HFFc6 (cell line): ENCODE data around the gene PRKAR1A. TPM values are rescaled to one million over a fixed set of nuclear protein-coding genes. Genes with fewer than 3 reads are reported as not detected.

Experiments
- DNase-seq: peaks from one replicate; pipeline ENCODE4 v3.0.0-alpha.2; 2018
- H3K27ac Mint-ChIP-seq: 2 replicates; pipeline ENCODE4 v1.8.0; 2020; ENCODE audit warnings: mild to moderate bottlenecking, mixed read lengths
- H3K27me3 Mint-ChIP-seq: 2 replicates; pipeline ENCODE4 v1.8.0; 2021; ENCODE audit warnings: mild to moderate bottlenecking, moderate library complexity, mixed read lengths; ENCODE audit not compliant: insufficient read depth
- H3K36me3 Mint-ChIP-seq: 2 replicates; pipeline ENCODE4 v1.8.0; 2021; ENCODE audit warnings: low read depth, mixed read lengths
- H3K4me1 Mint-ChIP-seq: 2 replicates; pipeline ENCODE4 v1.8.0; 2020; ENCODE audit warnings: low read depth, mixed read lengths
- H3K4me3 Mint-ChIP-seq: 2 replicates; pipeline ENCODE4 v1.8.0; 2020; ENCODE audit warnings: mild to moderate bottlenecking, moderate library complexity, mixed read lengths
- H3K9me3 Mint-ChIP-seq: 2 replicates; pipeline ENCODE4 v1.8.0; 2020; ENCODE audit warnings: mild to moderate bottlenecking, mixed read lengths
- CTCF ChIP-seq: fragments of 200-600 bp; sonication (generic); IDR thresholded peaks from 2 replicates; pipeline ENCODE4 v1.5.0; 2021; ENCODE audit warnings: antibody characterized with exemption, mild to moderate bottlenecking
- total RNA-seq, 6 experiments: library from RNA; stranded (reverse); fragmentation: NEBNext Ultra II Directional; extraction: Animal tissue kit (Norgen Biotek cat#: 25700); gene quantifications; 2 replicates in 1 of 6; 3 replicates in 5 of 6; pipeline ENCODE4 v1.2.3, GENCODE V29; 2021

PRKAR1A gene
- total RNA-seq, 6 experiments from 2014 or later = 265 to 302 (median 292) TPM

DNA sequence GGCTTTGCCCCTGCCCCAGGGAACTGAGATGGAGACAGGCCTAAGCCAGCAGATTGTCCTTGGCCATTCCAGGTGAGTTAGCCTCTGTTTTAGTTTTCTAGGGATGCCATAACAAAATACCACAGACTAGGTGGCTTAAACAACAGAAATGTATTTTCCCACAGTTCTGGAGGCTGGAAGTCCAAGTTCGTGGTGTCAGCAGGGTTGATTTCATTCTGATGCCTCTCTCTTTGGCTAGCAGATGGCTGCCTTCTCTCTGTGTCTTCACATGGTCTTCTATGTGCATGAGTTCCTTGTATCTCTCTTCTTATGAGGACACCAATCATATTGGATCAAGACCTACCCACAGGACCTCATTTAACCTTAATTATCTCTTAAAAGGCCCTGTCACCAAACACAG, 76.1 kb downstream of the PRKAR1A start:
- Mint-ChIP-seq H3K4me1 (no peaks in the 10 kb centered on the region), H3K9me3 (peaks cover 14% of the 10 kb centered on the region), H3K4me3 (no peak overlapping the region), H3K36me3 (no peaks in the 10 kb centered on the region), H3K27ac (no peak overlapping the region), H3K27me3 (peaks cover 2% of the 10 kb centered on the region)
- TF ChIP-seq CTCF = no peak
- DNase-seq = no peak

DNA sequence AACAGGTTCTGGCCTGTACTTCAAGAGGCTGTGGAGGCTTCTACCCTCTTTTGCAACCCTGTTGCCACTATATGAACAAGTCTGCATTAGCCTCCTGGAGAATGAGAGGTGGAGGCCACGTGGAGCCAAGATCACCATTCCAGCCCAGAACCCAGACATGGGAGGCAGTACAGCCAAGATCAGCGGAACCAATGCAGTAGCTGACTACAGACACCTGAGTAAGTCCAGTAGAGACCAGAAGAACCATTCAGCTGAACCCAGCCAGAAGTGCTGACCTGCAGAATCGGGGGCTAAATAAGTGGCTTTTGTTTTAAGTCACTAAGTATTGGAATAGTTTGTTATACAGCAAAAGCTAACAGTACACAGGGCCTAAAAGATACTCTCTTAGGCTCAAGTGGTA, 76.9 kb downstream of the PRKAR1A start:
- Mint-ChIP-seq H3K36me3 (no peaks in the 10 kb centered on the region), H3K4me3 (no peak overlapping the region), H3K9me3 (peaks cover 12% of the 10 kb centered on the region; the same call in 1 of the 2 replicates), H3K27ac (no peak overlapping the region), H3K4me1 (no peaks in the 10 kb centered on the region), H3K27me3 (peaks cover 2% of the 10 kb centered on the region)
- DNase-seq = no peak
- no peak for TF ChIP-seq CTCF

GRCh38 chr17:68591583-68591982, 79.4 kb downstream of the PRKAR1A start:
- Mint-ChIP-seq H3K27ac (no peak overlapping the region), H3K27me3 (peaks cover 2% of the 10 kb centered on the region), H3K36me3 (no peaks in the 10 kb centered on the region), H3K4me3 (no peak overlapping the region), H3K9me3 (peaks cover 8% of the 10 kb centered on the region; the same call in 1 of the 2 replicates), H3K4me1 (no peaks in the 10 kb centered on the region)
- TF ChIP-seq CTCF = no peak
- no peak for DNase-seq

DNA sequence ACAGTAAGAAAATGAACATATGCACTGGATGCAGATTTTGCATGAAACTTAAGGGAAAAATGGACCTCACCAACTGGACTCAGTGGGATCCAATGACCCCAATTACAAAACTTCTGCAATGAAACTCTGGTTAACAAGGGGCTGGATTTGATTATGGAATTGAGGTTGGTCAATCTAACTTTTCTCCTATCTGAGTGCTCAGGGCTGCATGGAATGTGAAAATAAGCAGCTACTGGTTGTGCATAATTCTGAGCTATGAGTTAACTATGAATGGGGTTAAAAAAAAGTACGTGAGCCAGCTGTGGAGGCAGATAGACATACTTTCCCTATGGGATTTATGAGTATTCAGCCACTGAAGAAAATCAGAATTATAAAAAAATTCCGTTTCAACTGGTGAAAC, 79.8 kb downstream of the PRKAR1A start:
- Mint-ChIP-seq H3K27me3 (peaks cover 2% of the 10 kb centered on the region), H3K36me3 (no peaks in the 10 kb centered on the region), H3K9me3 (peaks cover 8% of the 10 kb centered on the region; the same call in 1 of the 2 replicates), H3K27ac (no peak overlapping the region), H3K4me1 (no peaks in the 10 kb centered on the region), H3K4me3 (no peak overlapping the region)
- no peak for DNase-seq
- TF ChIP-seq CTCF = no peak

DNA sequence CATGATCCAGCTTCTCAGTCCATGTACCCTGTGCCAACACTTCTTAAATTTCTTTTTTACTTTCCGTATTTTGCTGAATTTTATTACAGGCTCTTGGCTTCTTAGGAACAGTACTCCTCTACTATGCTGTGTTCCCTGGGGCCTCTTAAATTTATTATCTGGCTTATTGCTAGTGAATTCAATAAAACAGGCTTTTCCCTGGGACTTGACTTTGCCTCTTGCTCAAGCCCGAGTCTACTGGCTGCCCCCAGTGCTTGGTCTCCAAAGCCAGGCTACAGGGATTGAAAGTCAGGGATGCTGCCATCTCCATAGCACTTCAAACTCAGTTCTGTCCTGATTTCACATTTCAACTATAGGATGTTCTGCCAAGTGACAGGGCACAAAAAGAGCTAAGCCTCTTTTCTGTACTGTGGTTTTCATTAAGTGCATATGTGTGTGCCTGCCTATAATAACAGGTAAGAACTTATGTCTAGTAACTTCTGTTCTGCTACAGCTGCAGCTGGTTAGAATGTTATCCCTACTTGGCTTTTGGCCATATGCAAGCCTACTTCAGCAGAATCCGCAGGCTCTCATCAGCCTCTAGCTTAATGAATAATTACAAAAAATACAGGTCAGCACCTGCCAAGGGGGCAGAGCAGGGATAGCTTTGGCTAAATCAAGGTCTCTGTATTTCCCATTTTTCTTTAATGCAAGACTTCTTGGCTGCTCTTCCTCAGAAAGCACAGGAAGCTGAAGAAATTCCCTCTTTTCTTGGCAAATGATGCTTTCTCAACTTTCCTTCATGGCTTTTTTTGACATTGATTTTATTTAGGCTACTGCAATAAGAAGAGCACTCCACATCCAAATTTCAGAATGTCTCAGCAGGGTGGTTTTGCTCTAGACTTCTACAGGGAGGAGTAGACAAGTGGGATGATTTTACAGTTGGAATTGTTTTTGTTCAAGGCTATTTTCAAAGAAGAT, 80.7 kb downstream of the PRKAR1A start:
- Mint-ChIP-seq H3K4me3 (no peak overlapping the region), H3K27me3 (peaks cover 9% of the 10 kb centered on the region), H3K4me1 (no peaks in the 10 kb centered on the region), H3K36me3 (no peaks in the 10 kb centered on the region), H3K9me3 (peaks cover 2% of the 10 kb centered on the region; the same call in 1 of the 2 replicates), H3K27ac (no peak overlapping the region)
- no peak for DNase-seq
- TF ChIP-seq CTCF = no peak
